WERI-Rb-1 (cell line): ENCODE data around the gene SBF1.
A peak's percentile ranks its signal among the peaks of the same experiment; 100 is the strongest.

Source experiments
- DNase-seq: peaks from one replicate; pipeline ENCODE4 v3.0.0-alpha.2; 2020
- H3K27ac ChIP-seq: fragments of 250-450 bp; sonication (Bioruptor Pico); 2 replicates; pipeline ENCODE4 v1.5.1; 2020; ENCODE audit warnings: mild to moderate bottlenecking, moderate library complexity
- H3K27me3 ChIP-seq: fragments of 250-450 bp; sonication (Bioruptor Pico); 2 replicates; pipeline ENCODE4 v1.5.1; 2021; ENCODE audit warnings: mild to moderate bottlenecking, low read depth, moderate library complexity; ENCODE audit not compliant: insufficient read depth, severe bottlenecking
- H3K36me3 ChIP-seq: fragments of 250-450 bp; sonication (Bioruptor Pico); 2 replicates; pipeline ENCODE4 v1.5.1; 2020; ENCODE audit warnings: mild to moderate bottlenecking, moderate library complexity
- H3K4me3 ChIP-seq: 2 replicates; pipeline ENCODE4 v1.5.1; 2011; ENCODE audit warnings: low read depth, mild to moderate bottlenecking, control low read depth, low read length
- H3K9me3 ChIP-seq: fragments of 250-450 bp; sonication (Bioruptor Pico); 2 replicates; pipeline ENCODE4 v1.5.1; 2021; ENCODE audit warnings: mild to moderate bottlenecking, moderate library complexity; ENCODE audit not compliant: severe bottlenecking
- CTCF ChIP-seq: IDR thresholded peaks from 2 replicates; pipeline ENCODE4 v1.5.1; 2011; ENCODE audit warnings: low read depth, mild to moderate bottlenecking, control low read depth, inconsistent platforms, low read length

SBF1 gene

DNA sequence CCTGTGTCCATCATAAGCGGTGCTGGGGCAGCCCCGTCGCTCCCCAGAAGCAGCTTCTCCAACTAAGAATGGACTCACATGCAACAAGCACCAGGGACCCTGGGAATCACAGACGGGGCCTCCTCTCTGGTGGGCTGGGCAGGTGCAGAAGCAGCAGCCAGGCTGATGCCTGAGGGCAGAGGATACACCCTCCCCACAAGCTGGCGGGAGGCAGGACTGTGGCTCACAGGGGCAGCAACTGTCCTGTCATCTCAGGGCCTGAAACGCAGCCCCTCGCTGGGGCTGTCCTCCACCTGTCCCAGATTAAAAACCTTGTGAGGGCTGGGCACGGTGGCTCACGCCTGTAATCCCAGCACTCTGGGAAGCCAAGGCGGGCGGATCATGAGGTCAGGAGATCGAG lies 3.1 kb upstream of the SBF1 start:
- H3K9me3 ChIP-seq = peaks cover 5% of the 10 kb centered on the region
- no peak overlapping the region for H3K4me3 ChIP-seq
- no peak for DNase-seq
- H3K27ac ChIP-seq = no peak overlapping the region
- H3K36me3 ChIP-seq = no peaks in the 10 kb centered on the region
- no peaks in the 10 kb centered on the region for H3K27me3 ChIP-seq
- no peak for TF ChIP-seq CTCF

DNA sequence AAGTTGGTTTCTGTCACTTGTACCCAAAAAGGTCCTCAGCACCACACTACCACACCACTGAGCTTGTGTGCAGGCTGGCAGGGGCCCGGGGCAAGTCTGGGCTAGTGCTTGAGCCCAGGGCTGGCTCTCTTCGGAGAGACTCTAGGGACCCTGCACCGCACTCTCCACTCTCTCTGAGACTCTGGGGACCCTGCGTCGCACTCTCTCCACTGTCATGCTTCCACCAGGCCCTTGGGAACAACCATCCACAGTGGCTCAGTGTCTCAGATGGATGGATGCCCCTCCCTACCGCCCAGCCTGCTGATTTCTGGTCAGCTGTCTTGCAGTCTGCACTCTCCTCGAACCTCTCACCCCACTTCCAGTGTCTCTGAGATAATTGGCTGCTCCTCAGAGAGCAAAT lies 2.0 kb upstream of the SBF1 start:
- Histone ChIP-seq H3K27ac (peak overlapping the region; percentile 58), H3K36me3 (peaks cover 3% of the 10 kb centered on the region; the same call in 1 of the 2 replicates), H3K4me3 (no peak overlapping the region), H3K27me3 (no peaks in the 10 kb centered on the region), H3K9me3 (peaks cover 5% of the 10 kb centered on the region)
- no peak for DNase-seq
- TF ChIP-seq CTCF = no peak

- Histone ChIP-seq H3K27ac (peak overlapping the region; percentile 81), H3K36me3 (peaks cover 3% of the 10 kb centered on the region; the same call in 1 of the 2 replicates), H3K27me3 (no peaks in the 10 kb centered on the region), H3K4me3 (peak overlapping the region; percentile 53), H3K9me3 (no peaks in the 10 kb centered on the region)
- no peak for DNase-seq
- no peak for TF ChIP-seq CTCF
Measured at GRCh38 chr22:50475652-50476002, 792 bp upstream of the SBF1 start.

DNA sequence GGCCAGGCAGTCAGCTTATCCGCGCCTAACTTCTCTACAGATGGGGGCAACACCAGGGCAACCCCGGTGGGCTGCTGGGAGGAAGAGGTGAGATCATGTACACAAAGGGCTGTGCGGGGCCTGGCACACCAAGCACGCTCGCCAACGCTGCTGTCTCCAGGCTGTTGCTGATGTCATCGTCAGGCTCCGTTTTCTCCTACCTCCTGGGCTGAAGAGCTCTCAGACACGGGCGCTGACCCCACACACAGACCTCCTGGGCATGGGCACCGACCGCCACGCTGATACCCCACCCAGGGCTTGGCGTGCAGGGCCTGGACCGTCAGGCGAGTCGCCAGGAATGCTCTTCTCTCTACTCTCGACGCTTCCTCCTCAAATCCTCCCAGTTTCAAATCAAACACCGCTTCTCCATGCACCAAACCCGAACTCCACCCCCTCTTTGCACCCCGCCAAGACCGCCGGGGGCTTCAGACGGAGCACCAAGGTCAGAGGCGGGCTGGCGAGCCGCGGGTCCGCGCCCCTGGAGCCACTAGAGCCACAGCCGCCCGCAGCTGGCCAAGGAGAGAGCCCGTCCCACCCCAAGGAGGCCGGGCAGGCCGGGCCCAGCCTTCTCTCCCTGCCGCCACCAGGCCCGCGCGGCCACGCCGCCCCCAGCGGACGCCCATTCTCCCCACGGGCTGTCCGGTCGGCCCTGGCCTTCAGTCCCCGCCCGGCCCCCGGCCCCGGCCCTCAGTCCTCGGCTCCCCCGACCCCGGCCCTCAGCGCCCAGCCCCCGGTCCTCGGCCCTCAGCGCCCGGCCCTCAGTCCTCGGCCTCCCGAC lies 772 bp downstream of the SBF1 start:
- Histone ChIP-seq H3K4me3 (peak overlapping the region; percentile 52), H3K27ac (peak overlapping the region; percentile 49), H3K27me3 (no peaks in the 10 kb centered on the region), H3K9me3 (no peaks in the 10 kb centered on the region), H3K36me3 (peaks cover 3% of the 10 kb centered on the region; the same call in 1 of the 2 replicates)
- DNase-seq = no peak
- TF ChIP-seq CTCF = no peak

DNA sequence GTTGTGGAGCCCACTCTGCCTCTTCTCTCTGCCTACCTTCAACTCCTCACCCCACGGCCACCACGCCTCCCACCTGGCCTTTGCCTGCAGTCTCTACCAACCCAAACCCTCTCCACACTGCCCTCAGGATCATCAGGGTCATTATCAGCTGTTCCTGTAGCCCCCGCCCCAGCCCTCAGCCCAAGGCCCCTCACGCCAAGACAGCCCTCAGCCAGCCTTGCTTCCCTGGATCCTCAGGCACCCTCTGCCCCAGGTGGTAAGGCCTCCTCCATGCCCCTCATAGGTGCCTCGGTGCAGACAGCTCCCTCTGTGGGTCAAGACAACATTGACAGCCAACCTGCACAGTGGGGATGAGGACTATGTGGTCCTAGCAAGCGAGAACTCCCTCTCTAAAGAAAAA lies 1.7 kb downstream of the SBF1 start:
- Histone ChIP-seq H3K9me3 (no peaks in the 10 kb centered on the region), H3K27ac (no peak overlapping the region), H3K4me3 (no peak overlapping the region), H3K27me3 (no peaks in the 10 kb centered on the region), H3K36me3 (peaks cover 4% of the 10 kb centered on the region)
- DNase-seq = peak; percentile 47
- TF ChIP-seq CTCF = peak; percentile 57

DNA sequence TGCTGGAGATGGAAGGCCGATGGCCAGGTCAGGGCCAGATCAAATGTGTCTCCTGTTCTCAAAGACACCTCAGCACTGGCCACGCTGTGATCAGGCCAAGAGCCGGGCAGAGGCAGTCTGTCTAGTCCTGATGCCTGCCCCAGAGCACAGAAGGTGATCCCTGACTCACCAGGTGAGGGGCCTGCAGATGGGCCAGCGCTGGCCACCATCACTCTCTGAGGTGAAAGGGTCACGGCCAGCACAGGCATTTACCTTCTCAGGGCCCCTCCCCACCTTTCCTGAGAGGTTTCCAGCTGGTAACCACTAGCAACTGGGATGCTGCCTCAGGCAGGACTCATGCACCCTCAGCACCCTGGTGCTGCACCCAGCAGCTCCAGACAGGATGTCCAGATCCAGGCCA lies 2.9 kb downstream of the SBF1 start:
- Histone ChIP-seq H3K27me3 (no peaks in the 10 kb centered on the region), H3K27ac (no peak overlapping the region), H3K36me3 (peaks cover 12% of the 10 kb centered on the region), H3K4me3 (no peak overlapping the region), H3K9me3 (no peaks in the 10 kb centered on the region)
- no peak for DNase-seq
- no peak for TF ChIP-seq CTCF
